Activated T-cell treated with anti-CD3 and anti-CD28 coated beads for 48 hours (primary cell): ENCODE data around the gene SEC14L5.
"Not testable (repeated sequence)": the region's sequence is repeated elsewhere in the genome, so short reads cannot be mapped to it uniquely, and the experiment has no call there.

Experiments
- DNase-seq: peaks from one replicate; pipeline ENCODE4 v3.0.0-alpha.2; 2020; ENCODE audit warnings: low read depth

The SEC14L5 gene

GRCh38 chr16:4954714-4955113, 3.4 kb upstream of the SEC14L5 start:
- DNase-seq, result no peak

- no peak for DNase-seq
Observed at GRCh38 chr16:4957420-4957719, 760 bp upstream of the SEC14L5 start.

GRCh38 chr16:4958510-4959438, 644 bp downstream of the SEC14L5 start:
- no peak for DNase-seq

DNA sequence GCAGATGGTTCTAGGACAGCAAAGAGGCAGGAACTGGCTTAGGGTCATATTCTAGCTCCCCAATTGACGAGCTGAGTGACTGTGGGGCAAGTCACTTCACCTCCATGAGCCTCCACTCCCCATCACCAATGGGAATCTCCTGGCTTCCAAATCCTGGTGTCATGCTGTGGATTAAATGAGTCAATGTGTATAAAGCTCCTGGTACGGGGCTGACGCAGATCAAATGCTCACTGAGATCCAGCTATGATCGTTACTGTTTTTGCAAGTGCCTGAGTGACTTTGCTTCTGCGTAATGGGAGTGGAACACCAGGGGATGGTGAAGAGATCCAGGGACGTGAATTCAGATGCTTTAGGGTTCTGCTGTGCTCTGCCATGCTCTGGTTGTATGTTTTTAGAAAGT, 2.4 kb downstream of the SEC14L5 start:
- DNase-seq, result no peak

DNA sequence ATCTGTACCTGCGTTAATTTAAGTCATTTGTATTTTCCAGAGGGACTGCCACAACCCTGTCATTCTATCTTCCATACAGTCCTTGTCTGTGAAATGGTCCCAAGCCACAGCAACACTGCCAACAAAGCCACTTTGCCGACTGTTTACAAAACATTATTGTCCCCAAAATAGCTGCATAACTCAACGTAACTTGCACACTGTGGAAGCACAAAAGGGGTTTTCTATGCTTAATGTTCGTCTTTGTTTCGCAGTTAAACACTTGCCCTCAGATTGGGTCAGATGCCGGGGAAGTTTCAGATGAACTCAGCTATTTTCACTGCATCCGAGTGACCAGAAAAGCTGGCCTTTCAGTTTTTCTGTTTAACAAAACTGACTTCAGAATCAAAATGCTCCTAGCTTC, 4.6 kb downstream of the SEC14L5 start:
- no peak for DNase-seq

DNA sequence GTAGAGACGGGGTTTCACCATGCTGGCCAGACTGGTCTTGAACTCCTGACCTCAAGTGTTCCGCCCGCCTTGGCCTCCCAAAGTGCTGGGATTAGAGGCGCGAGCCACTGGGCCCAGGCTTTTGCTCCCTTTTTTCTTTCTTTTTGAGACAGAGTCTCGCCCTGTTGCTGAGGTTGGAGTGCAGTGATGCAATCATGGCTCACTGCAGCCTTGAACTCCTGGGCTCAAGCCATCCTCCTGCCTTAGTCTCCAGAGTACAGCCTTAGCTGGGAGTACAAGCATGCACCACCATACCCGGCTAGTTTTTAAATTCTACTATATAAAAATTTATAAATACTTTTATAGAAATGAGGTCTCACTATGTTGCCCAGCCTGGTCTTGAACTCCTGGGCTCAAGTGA, 5.4 kb downstream of the SEC14L5 start:
- not testable (repeated sequence) for DNase-seq

DNA sequence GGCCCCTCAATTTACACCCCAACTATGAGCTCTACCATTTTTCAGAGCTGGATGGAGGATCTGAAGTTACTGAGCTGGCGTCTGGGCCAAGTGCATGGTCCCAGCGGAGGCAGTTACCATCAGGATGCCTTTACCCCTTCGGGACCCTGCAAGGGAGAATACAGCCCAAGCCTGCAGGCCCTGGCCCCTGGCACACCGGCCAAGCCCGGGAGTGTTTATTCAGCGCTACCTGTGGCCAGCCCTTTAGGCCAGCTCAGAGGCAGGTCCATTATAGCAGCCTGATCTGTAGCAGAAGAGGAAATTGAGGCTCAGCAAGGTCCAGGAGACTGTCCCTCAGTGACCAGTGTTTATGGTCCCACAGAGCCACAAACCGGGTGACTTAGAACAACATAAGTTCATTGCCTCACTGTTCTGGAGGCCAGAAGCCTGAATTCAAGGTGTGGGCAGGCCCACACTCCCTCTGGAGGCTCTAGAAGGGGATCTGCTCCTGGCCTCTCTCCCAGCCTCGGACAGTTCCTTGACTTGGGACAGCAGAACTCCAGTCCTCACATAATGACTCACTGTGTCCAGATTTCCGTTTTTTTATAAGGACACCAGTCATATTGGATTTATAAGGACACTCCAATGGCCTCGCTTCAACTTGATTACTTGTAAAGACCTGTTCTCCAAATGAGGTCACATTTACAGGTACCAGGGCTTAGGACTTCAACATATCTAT, 8.8 kb downstream of the SEC14L5 start:
- no peak for DNase-seq

GRCh38 chr16:4968278-4968677, 10.1 kb downstream of the SEC14L5 start:
- DNase-seq, result not testable (repeated sequence)

DNA sequence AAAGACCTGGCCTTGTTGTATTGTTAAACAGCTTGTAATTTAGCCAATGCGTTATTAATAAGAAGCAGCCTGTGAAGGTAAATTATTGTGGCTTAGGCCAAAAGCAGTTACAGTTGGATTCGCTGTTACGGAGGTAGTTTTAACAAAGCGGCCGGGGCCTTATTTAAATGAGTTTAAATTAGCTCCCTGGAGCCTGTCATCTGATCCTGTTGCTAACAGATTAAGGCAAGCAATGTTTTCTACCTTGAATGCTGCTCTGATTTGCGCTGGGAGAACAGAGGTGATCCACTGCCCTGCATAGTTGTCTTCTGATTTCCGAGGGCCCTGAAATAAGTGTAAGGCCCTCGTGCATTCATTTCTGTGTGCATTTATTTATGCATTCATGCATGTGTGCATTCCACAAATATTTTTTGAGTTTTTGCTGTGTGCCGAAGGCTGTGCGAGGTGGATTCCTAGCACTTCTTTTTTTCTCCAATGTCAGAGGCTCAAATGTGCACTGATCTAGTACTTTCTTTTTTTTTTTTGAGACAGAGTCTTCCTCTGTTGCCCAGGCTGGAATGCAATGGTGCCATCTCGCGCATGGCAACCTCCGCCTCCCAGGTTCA, 10.9 kb downstream of the SEC14L5 start:
- DNase-seq, result no peak

GRCh38 chr16:4970010-4970409, 11.9 kb downstream of the SEC14L5 start:
- DNase-seq, result no peak

DNA sequence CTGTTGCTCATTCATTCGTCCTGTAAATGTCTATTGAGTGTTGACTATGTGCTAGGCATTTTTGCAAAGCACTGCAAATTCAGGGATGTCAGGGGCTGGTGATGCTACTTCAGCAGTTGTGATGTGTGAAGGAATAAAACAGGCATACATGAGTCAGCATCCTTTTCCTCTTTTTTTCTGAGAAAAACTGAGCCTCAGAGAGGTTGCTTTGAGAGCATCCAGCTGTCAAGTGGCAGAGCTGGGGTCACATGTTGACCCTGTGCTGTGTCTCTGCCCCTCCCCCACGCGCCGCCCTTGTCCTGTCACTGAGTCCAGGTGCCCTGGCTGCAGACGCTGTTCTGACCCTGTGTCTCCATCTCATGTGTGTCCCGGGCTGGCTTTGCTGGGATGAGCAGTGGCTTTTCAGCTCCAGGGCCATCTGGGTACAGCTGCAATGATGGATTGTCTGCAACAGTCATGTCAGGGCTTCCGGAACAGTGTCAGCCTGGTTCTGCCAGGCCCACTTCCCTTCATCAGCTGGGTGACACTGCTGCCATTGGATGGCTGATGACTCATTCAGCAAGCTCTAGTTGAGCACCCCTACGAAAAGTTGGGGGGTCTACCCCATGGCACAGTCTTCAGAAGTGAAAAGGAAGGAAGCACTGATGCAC, 14.9 kb downstream of the SEC14L5 start:
- DNase-seq, result no peak

GRCh38 chr16:4976079-4976478, 17.9 kb downstream of the SEC14L5 start:
- no peak for DNase-seq

GRCh38 chr16:4976611-4977145, 18.5 kb downstream of the SEC14L5 start:
- no peak for DNase-seq

DNA sequence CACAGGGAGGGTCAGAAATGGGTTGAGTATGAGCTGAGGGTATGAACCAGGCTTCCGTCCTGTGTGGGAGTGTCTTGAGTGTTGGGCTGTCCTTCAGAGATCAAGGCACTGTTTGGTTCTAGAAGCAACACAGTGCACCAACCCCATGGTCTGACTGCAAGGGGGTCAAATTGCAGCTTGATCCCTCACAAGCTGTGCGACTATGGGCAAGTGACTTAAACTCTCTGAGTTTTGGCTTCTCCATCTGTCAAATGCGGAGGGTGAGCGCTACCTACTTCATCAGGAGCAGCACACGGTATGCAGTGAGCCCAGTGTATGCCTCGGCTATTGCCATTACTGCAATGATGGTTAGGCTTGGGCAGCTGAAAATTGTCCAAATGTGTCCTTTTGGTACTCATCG, 21.0 kb downstream of the SEC14L5 start:
- DNase-seq, result no peak

DNA sequence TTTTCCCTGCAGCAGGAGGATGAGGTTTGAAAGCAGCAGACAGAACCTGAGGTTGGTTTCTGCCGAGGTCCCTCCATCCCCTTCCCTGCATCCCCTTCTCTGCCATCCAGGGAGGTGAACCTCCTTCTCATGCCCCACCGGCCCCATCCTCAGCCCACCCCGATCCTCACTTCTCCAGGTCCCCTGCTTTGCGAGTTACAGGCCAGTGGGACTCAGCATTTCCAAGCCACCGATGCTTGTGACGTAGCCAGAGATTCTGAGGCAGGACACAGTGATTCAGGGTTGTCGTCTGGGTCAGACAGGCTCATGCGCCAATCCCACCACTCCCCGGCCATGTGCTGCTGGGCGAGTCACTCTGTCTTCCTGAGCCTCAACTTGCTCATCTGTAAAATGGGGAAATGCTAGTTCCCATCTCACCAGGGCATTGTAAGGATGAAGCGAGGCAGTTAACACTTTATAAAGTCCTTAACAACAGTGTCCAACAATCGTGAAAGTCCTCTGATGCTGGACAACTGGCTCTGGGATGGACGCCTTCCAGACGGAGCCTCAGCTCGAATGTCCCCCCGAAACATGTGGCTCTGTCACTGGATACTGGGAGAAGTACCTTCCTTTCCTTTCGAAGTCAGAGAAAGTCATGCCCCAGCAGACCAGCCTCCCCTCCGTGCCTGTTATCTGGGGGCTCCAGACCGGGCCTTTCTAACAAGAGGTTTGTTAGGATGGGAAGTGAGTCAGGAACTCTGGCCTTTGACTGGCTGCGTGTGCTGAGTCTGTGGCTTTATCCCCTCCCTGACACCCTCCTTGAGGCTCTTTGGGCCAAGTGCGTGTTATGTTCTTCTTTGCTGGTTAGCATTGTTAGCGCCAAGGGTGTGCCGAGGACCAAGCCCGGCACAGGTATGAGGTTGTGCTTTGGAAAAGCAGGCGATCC, 21.9 kb downstream of the SEC14L5 start:
- DNase-seq, result no peak

DNA sequence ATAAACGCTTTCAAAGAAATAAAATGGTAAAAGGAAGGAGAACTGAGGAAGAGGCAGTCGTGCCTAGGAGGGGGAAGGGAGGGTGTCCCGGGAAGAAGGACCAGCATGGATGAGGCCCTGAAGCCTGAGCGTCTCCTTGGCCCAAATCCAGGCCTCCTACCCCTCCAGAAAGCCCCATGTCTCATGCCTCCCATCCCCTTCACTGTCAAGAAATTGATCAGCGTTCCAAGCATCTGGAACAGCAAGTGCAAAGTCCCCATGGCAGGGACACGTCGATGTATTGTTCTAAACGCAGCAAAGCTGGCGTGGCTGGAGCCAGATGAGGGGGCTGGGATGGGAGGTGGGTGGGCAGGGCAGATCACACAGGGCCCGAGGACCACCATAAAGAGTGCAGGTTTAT, 22.6 kb downstream of the SEC14L5 start:
- DNase-seq, result no peak

DNA sequence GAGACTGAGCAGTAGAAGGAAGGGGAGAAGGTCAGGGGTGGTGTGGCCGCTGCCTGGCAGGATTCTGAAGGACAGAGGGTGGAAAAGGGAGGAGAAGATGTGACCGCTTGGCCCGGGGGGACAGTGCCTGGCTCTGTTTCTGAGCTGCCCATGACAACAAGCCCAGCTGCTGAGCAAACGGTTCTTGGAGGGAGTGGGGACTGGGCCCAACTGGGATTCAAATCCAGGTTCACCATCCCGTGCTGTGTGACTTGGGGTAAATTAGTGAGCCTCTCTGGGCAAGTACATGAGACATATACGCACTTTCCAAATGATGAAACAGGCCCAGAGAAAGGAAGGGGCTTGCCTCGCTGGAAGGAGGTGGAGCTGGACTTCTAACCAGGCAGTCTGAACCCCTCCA, 23.3 kb downstream of the SEC14L5 start:
- DNase-seq, result no peak

GRCh38 chr16:4982056-4982867, 24.1 kb downstream of the SEC14L5 start:
- no peak for DNase-seq

- DNase-seq, result no peak
Observed at GRCh38 chr16:4984174-4984990, 26.3 kb downstream of the SEC14L5 start.

DNA sequence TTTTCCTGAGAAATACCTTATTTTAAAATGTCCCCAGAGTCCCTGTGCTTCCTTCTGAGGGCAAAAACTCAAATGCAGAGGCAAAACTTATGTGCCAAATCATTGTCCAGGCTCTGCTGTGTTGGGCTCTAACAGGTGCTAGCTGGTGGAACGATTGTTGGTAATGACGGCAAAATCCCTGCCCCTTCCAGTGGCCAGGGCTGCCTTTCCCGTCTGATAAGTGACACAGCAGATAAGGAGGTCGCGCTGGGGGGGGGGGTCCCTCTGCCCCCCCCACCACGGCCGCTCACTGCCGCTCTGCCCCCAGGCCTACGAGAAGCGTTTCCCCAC, 29.1 kb downstream of the SEC14L5 start:
- no peak for DNase-seq
